LNCAP (cell line): ENCODE measurements around the gene CHCHD6.

Source experiments
- TF ChIP-seq, protein P1 (sequence below): fragments of 450-650 bp; IDR thresholded peaks from 2 replicates; pipeline ENCODE4 v1.5.1; 2017; ENCODE audit warnings: mild to moderate bottlenecking

The CHCHD6 gene

DNA sequence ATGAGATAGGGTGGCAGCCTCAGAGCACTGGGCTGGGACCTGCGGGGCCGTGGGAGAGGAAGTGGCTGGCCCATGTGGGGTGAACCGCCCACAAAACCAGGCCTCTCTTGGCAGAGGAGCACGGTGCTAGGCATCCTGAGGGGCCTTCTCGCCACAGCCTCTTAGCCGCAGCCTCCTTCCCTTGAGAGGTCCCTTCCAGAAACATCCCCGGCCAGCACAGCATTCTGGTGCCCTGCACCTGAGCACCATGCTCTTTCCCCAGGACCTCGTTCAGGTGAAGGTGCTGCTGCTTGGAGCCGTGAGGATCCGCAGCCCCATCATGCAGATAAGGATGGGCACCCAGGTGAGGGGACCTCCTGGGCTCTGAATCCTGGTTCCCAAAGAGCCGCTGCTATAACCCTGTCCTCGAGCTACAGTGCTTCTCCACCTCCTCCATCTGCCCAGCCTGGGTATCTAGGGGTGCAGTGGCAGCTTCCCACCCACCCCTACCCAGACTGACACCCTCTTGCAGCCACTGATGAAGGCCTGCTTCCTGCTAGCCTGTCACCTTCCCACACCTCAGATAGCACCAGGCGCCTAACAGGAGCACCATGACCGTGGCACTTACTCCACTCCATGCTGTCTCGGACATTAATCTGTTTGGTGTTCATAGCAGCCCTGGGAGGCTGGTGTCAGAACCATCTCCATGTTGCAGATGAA lies 37.9 kb upstream of the CHCHD6 start:
- TF ChIP-seq, protein P1, sequence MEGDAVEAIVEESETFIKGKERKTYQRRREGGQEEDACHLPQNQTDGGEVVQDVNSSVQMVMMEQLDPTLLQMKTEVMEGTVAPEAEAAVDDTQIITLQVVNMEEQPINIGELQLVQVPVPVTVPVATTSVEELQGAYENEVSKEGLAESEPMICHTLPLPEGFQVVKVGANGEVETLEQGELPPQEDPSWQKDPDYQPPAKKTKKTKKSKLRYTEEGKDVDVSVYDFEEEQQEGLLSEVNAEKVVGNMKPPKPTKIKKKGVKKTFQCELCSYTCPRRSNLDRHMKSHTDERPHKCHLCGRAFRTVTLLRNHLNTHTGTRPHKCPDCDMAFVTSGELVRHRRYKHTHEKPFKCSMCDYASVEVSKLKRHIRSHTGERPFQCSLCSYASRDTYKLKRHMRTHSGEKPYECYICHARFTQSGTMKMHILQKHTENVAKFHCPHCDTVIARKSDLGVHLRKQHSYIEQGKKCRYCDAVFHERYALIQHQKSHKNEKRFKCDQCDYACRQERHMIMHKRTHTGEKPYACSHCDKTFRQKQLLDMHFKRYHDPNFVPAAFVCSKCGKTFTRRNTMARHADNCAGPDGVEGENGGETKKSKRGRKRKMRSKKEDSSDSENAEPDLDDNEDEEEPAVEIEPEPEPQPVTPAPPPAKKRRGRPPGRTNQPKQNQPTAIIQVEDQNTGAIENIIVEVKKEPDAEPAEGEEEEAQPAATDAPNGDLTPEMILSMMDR, result no peak

DNA sequence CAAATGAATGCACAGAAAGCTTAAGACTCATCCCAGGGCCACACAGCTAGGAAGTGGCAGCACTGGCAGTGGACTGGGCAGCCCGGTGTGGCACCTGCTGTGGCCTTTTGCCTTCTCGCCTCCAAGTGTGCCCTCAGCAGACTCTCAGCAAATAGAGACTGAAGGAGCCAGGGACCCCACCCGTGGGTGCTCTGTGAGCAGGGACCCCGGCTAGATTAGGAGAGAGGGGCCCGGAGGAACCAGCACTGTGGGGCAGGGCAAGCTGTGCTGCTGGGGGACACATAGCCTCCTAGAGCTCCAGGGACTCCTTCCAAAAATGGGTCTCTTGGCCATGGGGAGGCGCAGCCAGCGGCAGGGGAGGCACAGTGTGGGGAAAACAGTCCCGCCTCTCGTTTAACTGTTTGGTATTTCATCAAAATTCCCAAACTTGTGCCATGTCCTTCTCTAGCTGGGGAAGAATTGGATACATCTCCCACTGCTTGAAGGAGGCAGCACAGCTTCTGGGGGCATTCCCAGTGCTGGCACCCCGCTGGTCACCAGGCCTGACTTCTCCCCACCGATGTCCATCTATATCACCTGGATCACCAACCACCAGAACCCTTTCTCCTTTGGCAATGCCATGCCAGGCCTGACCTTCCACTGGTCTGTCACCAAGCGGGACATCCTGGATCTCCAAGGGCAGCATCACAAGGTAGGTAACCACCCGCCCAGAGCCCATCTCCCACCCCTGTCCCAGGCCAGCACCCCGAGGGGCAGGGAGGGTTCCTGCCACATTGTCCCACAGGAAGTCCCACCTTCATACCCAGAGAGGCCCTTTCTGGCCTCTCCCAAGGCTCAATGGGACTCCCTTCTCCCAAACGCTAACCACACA lies 37.1 kb upstream of the CHCHD6 start:
- TF ChIP-seq, protein P1, result no peak

DNA sequence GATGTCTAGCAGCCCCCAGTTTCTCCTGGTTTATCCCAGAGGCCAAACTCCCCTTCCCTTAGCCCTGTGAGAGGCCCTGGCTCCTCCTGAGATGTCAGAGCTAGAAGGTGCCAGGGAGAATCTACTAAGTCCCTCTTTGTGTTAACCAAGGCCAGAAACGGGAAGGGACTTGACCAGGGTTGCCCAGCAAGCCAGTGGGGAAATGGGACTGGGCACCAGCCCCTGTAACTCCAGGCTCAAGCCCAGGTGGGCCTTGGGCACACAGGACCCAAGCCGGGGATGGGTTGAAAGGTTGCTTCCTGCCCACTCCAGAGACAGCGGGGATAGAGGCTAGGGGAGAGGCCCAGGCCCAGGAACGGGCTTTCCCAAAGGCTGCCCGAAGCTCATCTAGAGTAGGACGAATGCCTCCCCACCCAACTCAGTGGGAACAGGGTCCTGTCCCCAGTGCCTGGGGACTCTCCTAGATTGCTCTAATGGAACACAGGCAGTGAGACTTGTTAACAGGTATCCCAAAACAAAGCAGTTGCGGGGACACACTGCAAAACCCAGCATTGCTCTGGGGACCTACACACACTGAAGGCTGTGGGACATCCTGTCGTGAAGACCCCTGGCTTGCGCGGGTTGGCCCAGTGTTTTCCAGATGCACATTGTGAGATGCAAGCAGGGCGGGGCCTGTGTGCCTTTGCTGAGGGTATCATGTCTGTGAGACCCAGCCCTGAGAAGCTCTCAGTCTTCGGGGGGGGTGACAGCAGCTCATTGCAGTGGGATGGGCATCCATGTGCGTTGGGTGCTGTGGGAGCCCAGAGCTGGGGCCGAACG lies 36.2 kb upstream of the CHCHD6 start:
- TF ChIP-seq, protein P1, result no peak

DNA sequence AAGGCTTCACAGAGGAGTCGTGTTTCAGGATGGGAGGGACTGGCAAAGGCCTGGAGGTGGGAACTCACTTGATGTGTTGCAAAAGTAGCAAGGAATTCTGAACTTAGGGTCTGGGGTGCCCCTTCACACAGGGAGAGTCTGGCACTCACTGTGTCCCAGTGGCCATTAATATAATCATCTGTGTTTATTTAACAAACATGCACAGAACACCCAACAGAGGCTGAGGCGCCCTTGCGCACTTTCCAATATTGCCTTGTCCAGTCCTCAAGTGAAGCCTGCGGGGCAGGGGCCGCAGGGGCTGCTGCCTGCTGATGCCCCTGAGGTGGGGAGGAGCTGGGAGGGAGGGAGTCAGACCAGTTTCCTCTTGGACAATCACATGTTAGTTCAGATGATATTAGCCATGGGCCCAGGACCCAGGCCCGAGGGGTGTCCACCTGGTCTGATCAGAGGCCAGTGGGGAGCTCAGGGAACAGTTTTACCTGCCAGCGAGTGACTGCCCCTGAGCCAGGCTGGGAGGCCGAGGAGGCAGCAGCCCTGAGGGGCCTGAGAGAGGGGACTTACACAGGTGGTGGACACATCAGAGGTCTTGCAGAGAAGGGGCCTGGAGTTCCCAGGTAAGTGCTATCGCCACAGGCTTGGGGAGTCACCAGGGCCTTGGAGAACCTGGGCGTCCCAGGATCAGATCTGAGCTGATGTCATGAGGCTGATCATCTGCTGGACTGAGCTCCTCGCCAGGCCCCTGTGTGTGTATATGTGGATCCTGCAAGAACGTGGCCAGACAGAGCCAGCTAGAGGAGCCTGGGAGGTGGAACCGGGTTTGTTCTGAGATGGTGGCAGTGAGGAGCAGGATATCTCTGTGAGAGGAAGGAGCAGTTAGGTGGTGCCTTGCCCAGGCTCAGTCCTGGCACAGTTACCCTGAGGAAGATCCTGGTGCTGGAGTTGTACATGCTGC lies 35.3 kb upstream of the CHCHD6 start:
- TF ChIP-seq, protein P1, result no peak

DNA sequence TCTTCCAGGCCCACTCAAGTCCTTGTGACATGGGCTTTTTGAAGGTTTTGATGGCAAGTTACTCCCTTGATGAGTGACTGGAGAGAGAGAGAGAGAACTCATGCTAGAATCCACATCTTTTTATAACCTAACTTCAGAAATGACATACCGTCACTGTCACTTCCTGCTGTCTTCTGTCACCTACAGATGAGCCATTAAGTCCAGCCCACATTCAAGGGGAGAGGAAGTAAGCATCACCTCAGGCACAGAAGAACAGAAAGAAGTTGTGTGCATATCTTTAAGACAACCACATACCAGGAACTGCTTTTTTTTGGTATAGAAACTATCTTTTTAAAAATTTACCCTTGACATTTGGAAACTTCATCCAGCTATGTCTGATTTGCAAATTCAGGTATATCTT lies 32.5 kb upstream of the CHCHD6 start:
- TF ChIP-seq, protein P1, result no peak

DNA sequence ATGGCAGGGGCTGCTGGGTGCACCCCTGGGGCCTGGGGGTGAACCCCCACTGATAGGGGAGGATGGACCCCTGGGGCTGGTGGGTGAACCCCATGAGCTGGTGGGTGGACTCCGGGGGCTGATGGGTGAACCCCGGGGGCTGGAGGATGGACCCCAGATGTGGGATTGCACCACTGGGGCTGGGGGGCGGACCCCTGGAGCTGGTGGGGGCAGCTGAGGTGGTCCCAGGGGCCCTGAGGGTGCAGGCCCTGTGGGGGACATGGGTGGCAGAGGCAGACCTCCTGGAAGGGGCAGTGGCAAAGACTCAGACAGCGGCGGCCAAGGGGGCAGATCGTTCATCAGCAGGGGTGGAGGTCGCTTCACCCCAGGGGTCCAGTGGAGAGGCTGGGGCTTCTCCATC lies 31.7 kb upstream of the CHCHD6 start:
- TF ChIP-seq, protein P1, result no peak
